Glomerular visceral epithelial cell (primary cell): ENCODE data around the gene GFRAL.
A peak's percentile ranks its signal among the peaks of the same experiment; 100 is the strongest.

Experiments used
- DNase-seq: peaks from one replicate; pipeline ENCODE4 v3.0.0-alpha.2; 2016; ENCODE audit errors: extremely low spot score

Gene GFRAL

DNA sequence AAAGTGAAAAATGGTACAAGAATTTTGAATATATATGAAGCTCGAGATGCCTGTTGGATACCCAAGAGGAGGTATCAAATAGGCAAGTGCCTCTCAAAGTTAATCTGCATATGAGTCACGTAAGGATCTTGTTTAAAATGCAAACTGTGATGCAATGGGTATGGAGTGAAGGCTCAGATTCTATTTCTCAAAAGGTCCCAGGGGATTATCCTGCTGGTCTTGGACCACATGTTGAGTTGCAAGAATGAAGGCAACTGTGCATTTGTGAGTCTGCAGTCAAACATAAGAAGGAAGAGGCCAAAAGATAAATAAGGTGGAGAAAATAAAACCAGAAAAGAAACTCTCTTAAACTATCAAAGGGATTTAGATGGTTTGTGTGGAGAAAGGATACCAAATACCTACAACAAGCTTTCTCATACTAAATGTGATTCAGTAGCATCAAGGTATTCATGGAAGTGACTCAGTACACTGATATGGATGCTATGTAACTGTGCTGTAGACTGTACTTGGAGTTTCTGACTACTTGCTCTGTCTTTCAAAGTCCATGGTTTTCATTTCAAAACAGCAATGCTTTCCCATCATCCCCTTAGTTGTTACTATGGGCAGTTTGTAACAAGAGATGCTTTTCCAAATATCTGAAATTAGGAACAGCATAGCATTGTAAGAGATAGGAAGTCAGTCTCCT is 106.3 kb downstream of the GFRAL start:
- no peak for DNase-seq

DNA sequence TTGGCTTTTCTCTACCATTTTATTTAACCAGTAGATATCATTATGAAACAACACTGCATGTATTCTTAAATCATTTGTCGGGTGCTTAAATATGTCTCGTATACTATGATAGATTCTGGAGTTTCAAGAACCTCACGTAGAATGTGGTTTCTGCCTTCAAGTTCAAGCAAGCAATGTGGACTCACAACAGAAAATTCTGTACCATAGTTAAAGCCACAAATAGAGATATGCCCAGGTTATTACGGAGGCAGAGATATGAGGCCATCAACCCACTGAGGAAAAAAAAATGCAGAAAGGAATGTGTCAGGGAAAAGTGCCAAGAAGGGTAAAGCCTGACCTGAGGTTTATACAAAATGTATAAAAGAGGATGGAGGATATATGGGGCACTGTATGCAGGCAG is 109.9 kb downstream of the GFRAL start:
- no peak for DNase-seq

DNA sequence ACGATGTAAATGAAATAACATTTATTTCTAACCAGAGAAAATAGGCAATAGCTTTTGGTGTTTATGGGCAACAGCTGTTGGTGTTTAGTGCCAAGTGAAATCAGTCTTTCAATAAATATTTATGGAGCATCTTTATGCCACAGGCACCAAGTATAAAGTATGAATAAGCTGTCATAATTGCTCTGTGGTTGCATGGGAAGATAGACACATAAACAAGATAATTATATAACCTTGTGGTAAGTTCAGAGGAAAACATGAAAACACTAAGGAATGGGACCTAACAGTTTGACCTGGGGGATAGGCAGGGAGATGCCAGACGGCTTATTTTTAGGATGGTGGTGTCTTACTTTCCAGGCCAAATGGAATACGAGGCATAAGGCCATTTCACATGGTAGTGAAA is 110.9 kb downstream of the GFRAL start:
- no peak for DNase-seq

DNA sequence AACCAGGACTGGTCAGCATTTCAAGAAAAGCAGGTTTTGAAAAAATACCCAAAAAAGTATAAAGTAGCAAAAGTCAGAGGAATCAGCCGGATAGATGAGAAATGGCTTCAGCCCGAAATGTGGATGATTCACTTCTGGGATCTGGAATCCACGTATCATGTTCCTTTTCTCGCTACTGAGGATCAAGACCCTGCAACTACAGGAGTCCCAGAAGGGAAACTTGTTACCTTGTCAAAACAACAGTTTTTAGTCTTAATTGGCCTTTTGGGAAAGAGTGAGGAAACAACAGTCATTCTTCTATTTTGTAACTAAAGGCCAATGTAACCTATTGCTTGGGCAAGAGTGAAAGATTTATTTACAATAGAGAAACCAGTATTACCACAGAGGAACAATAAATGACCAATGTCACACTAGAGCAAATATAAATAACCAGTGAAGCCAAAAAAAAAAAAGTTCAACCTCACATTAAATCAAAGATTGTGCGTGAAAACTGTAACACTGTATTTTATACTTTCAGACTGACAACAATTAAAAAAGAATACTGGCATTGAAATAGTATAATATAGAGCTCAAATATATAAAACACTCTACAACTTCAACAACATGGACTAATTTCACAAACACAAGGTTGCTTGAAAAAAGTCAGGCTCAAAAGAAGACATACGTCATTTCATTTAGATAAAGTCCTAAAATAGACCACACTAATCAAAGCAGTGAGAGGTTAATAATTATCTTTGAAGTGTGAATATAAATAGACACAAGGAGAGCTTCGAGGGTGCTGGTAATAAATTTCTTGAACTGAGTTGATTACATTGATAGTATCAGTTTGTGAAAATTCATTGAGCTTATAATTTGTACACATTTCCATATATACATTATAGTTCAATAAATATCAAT is 116.2 kb downstream of the GFRAL start:
- DNase-seq, result no peak

DNA sequence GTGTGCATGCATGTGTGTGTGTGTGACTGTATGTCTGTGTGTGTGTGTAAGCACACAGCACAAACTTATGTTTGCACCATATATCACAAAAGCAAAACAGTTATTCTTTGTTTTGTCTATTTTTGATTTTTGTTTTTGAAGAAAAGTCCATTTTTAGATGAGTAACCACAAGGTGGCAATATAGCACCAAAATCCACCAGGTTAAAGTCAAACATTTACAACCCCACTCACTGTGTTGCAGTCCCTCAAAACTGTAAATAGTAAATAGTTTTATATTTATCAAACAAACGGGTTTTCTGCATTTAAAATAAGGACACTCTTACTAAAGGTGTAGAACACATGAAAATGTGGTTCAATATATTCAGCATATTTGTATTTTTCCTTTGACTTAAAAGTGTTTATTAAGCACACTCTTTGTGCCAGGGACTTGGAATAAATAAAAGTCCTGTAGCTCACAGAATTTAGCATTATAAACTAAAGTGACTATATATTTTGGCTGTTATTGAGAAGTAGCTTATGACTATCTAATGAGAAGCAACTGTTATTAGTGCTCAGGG is 118.5 kb downstream of the GFRAL start:
- peak; percentile 39 for DNase-seq

DNA sequence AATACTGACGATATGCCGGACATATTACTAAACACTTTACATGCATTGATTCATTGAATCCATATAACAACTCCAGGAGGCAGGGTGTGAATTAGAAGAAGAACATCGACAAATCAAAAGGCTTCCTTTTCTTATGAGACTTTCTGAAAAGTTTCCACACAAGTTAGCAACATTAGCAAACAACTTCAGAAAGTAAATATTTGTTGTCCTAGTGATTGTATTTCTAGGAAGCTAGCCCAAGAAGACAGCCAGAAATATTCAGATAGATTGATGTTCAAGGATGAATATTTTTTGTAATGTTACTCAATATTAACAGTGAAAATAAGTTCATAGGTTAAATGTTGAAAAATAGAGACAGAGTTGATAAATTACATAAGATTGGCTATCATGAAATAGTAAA is 120.6 kb downstream of the GFRAL start:
- no peak for DNase-seq

DNA sequence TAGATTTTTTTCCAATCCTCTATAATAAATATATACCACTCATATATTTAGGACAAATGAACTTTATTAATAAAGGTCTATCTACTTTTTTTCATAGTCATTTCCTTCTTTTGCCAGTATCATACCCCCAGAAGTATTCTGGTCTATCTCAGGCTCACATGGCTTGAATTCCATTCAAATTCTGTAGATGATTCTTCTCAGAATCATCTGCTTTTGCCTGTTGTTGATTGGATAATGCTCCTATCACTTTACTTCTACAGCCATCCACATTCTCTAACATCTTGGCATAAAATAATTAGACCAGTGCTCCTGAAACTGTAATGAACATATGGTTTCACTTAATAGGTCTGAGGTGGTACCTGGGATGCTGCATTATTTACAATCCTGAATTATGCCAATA is 121.2 kb downstream of the GFRAL start:
- DNase-seq, result no peak

DNA sequence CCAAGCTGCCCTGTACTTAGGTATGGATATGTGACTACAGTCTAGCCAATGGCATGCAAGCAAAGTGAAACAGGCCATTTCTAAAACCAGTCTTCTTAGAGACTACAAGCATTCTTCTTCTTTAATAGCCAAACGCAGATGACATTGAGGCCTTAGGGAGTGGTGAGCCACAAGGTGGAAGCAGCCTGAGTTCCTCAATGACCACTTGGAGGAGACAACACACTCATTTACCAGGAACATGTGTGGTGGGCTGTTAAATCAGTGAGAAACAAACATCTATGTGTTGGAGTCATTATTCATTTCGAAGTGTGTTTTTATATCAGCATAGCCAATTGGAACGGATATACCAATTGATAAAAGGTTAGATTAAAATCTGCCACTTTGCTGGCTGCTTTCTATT is 122.0 kb downstream of the GFRAL start:
- DNase-seq, result no peak

DNA sequence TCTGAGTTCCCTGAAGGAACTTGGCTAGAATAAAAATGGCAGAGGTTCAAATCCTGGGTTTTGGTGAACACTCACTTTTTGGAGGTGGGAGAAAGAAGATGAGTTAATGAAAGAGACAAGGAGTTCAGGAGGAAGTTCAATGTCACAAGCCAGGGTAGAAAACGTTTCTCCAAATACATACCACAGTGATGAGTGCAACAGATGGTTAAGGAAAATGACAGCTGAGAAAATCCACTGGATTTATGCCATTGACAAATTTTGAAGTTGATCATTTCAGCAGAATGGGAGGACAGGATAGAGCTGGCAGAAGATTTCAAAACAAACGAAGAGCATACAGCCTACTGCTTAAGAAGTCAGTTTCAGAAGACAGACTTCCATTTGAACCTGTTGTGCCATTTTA is 122.7 kb downstream of the GFRAL start:
- no peak for DNase-seq
